Fibroblast of skin of left biceps (primary cell): ENCODE measurements around the gene CCDC28B.

Experiments used
- DNase-seq, 2 experiments: peaks; one replicate each; pipeline ENCODE4 v3.0.0-alpha.2; 2013; ENCODE audit warnings: low read depth in 2 of 2

Gene CCDC28B

GRCh38 chr1:32194984-32195383 lies 5.4 kb upstream of the CCDC28B start:
- no peak for DNase-seq

- no peak for DNase-seq
These were observed 4.9 kb upstream of the CCDC28B start for GRCh38 chr1:32195531-32195930.

GRCh38 chr1:32195972-32196823 lies 4.2 kb upstream of the CCDC28B start:
- DNase-seq = no peak

GRCh38 chr1:32197074-32197473 lies 3.3 kb upstream of the CCDC28B start:
- DNase-seq = no peak

GRCh38 chr1:32197837-32198236 lies 2.6 kb upstream of the CCDC28B start:
- DNase-seq = no peak

- DNase-seq = no peak
These were observed 2.0 kb upstream of the CCDC28B start for GRCh38 chr1:32198237-32199042.

- DNase-seq = no peak
These were observed 1.2 kb upstream of the CCDC28B start for GRCh38 chr1:32199043-32199716.

- no peak for DNase-seq
These were observed 700 bp upstream of the CCDC28B start for GRCh38 chr1:32199717-32200072.

- no peak for DNase-seq
These were observed 838 bp downstream of the CCDC28B start for GRCh38 chr1:32201011-32201855.

GRCh38 chr1:32204943-32205361 lies 4.6 kb downstream of the CCDC28B start:
- DNase-seq = no peak

GRCh38 chr1:32205401-32206370 lies 5.3 kb downstream of the CCDC28B start, which contains the start of gene IQCC:
TSS of gene IQCC (plus strand) at chr1:32205671. CDS start at chr1:32205682, 11 bp downstream.
- DNase-seq = peak in 1 of 2 experiments; percentile 26

GRCh38 chr1:32208469-32208868 lies 8.1 kb downstream of the CCDC28B start:
- DNase-seq = no peak

GRCh38 chr1:32208891-32209328 lies 8.5 kb downstream of the CCDC28B start, which contains the start of gene DCDC2B:
TSS of gene DCDC2B (plus strand) at chr1:32209089. CDS start at chr1:32209094, 5 bp downstream.
- no peak for DNase-seq

GRCh38 chr1:32215629-32216480 lies 15.5 kb downstream of the CCDC28B start:
- DNase-seq = no peak

- no peak for DNase-seq
These were observed 16.2 kb downstream of the CCDC28B start for GRCh38 chr1:32216566-32216965.

GRCh38 chr1:32219022-32219421 lies 18.6 kb downstream of the CCDC28B start:
- DNase-seq = peak in 1 of 2 experiments; percentile 20

- DNase-seq = no peak
These were observed 20.6 kb downstream of the CCDC28B start for GRCh38 chr1:32220746-32221580.

GRCh38 chr1:32221581-32221979 lies 21.2 kb downstream of the CCDC28B start:
- DNase-seq = no peak
